ENCODE data around the gene GTSE1. TPM values are rescaled to one million over a fixed set of nuclear protein-coding genes. Genes with fewer than 3 reads are reported as not detected.

The GTSE1 gene
- total and polyA plus RNA-seq, 5 experiments from 2014 or later = 0.30 to 0.68 TPM; not detected in 3

- no peak overlapping the region for H3K4me3 Mint-ChIP-seq
- H3K36me3 Mint-ChIP-seq = peaks cover 0 to 80% (median 12%) of the 10 kb centered on the region in 3 donors
- no peak for DNase-seq
- POLR2A ChIA-PET = no interaction called here
- no peak for ATAC-seq
- H3K27me3 Mint-ChIP-seq = no peaks in the 10 kb centered on the region
- no peaks in the 10 kb centered on the region for H3K9me3 Mint-ChIP-seq
- H3K27ac Mint-ChIP-seq = peak overlapping the region in 1 of 10 donors; percentile 41
- H3K4me1 Mint-ChIP-seq = peaks cover 24 to 51% (median 37%) of the 10 kb centered on the region in 4 donors
Observed at GRCh38 chr22:46340676-46341075, 44.0 kb downstream of the GTSE1 start.

- Mint-ChIP-seq H3K9me3 (no peaks in the 10 kb centered on the region), H3K27ac (no peak overlapping the region), H3K27me3 (no peaks in the 10 kb centered on the region), H3K4me1 (peaks cover 0 to 14% (median 5%) of the 10 kb centered on the region in 4 donors), H3K4me3 (no peak overlapping the region), H3K36me3 (peaks cover 0 to 98% (median 13%) of the 10 kb centered on the region in 3 donors)
- ATAC-seq (no peak), DNase-seq (peak in 1 of 10 donors; percentile 32)
- POLR2A ChIA-PET = no interaction called here
Observed at GRCh38 chr22:46346680-46347405, 50.2 kb downstream of the GTSE1 start.

- peaks cover 0 to 98% (median 17%) of the 10 kb centered on the region in 3 donors for H3K36me3 Mint-ChIP-seq
Observed at GRCh38 chr22:46347646-46348045, 51.0 kb downstream of the GTSE1 start.

GRCh38 chr22:46348099-46348695 lies 51.5 kb downstream of the GTSE1 start:
- ATAC-seq (no peak), DNase-seq (no peak)
- Mint-ChIP-seq H3K27me3 (no peaks in the 10 kb centered on the region), H3K4me1 (peaks cover 0 to 11% (median 5%) of the 10 kb centered on the region in 4 donors), H3K27ac (no peak overlapping the region), H3K36me3 (peaks cover 0 to 96% (median 17%) of the 10 kb centered on the region in 3 donors), H3K4me3 (no peak overlapping the region), H3K9me3 (no peaks in the 10 kb centered on the region)
- POLR2A ChIA-PET = no interaction called here

More at GRCh38 chr22:46347646-46348045, 51.0 kb downstream of the GTSE1 start:
- peaks cover 0 to 11% (median 5%) of the 10 kb centered on the region in 4 donors for H3K4me1 Mint-ChIP-seq
- POLR2A ChIA-PET = no interaction called here
- no peaks in the 10 kb centered on the region for H3K9me3 Mint-ChIP-seq
- H3K27me3 Mint-ChIP-seq = no peaks in the 10 kb centered on the region
- H3K4me3 Mint-ChIP-seq = no peak overlapping the region
- H3K27ac Mint-ChIP-seq = no peak overlapping the region
- DNase-seq = no peak
- no peak for ATAC-seq

GRCh38 chr22:46349238-46349637 lies 52.6 kb downstream of the GTSE1 start:
- H3K4me3 Mint-ChIP-seq = no peak overlapping the region
- ATAC-seq = no peak
- peaks cover 0 to 95% (median 17%) of the 10 kb centered on the region in 3 donors for H3K36me3 Mint-ChIP-seq
- H3K27ac Mint-ChIP-seq = no peak overlapping the region
- POLR2A ChIA-PET = interaction anchor here (0.7 kb wide), 1 partner anchor 134 kb away, joined by 3 read pairs; no protein-coding TSS in a partner anchor
- H3K4me1 Mint-ChIP-seq = peaks cover 0 to 13% (median 4%) of the 10 kb centered on the region in 4 donors
- H3K27me3 Mint-ChIP-seq = no peaks in the 10 kb centered on the region
- no peaks in the 10 kb centered on the region for H3K9me3 Mint-ChIP-seq
- no peak for DNase-seq

GRCh38 chr22:46349681-46350080 lies 53.0 kb downstream of the GTSE1 start:
- POLR2A ChIA-PET = interaction anchor here (0.7 kb wide), 1 partner anchor 133 kb away, joined by 3 read pairs; no protein-coding TSS in a partner anchor

GRCh38 chr22:46350121-46350520 lies 53.5 kb downstream of the GTSE1 start:
- no peak for DNase-seq
- no peak for ATAC-seq
- no peak overlapping the region for H3K27ac Mint-ChIP-seq
- H3K36me3 Mint-ChIP-seq = peaks cover 0 to 86% (median 17%) of the 10 kb centered on the region in 3 donors
- H3K27me3 Mint-ChIP-seq = no peaks in the 10 kb centered on the region
- POLR2A ChIA-PET = interaction anchor here (0.7 kb wide), 1 partner anchor 133 kb away, joined by 3 read pairs; no protein-coding TSS in a partner anchor
- peaks cover 0 to 7% (median under 1%) of the 10 kb centered on the region in 4 donors for H3K4me1 Mint-ChIP-seq
- no peaks in the 10 kb centered on the region for H3K9me3 Mint-ChIP-seq
- H3K4me3 Mint-ChIP-seq = no peak overlapping the region

More at GRCh38 chr22:46349681-46350080, 53.0 kb downstream of the GTSE1 start:
- no peak overlapping the region for H3K4me3 Mint-ChIP-seq
- ATAC-seq (no peak), DNase-seq (no peak)
- peaks cover 0 to 9% (median 1%) of the 10 kb centered on the region in 4 donors for H3K4me1 Mint-ChIP-seq
- H3K36me3 Mint-ChIP-seq = peaks cover 0 to 91% (median 17%) of the 10 kb centered on the region in 3 donors
- H3K27me3 Mint-ChIP-seq = no peaks in the 10 kb centered on the region
- H3K9me3 Mint-ChIP-seq = no peaks in the 10 kb centered on the region
- no peak overlapping the region for H3K27ac Mint-ChIP-seq

GRCh38 chr22:46350646-46351045 lies 54.0 kb downstream of the GTSE1 start:
- POLR2A ChIA-PET = no interaction called here
- peaks cover 0 to 86% (median 17%) of the 10 kb centered on the region in 3 donors for H3K36me3 Mint-ChIP-seq
- no peaks in the 10 kb centered on the region for H3K27me3 Mint-ChIP-seq
- no peak for ATAC-seq
- peaks cover 0 to 11% (median 2%) of the 10 kb centered on the region in 4 donors for H3K4me1 Mint-ChIP-seq
- no peak for DNase-seq
- no peak overlapping the region for H3K27ac Mint-ChIP-seq
- no peaks in the 10 kb centered on the region for H3K9me3 Mint-ChIP-seq
- H3K4me3 Mint-ChIP-seq = no peak overlapping the region

GRCh38 chr22:46351131-46351735 lies 54.6 kb downstream of the GTSE1 start:
- Mint-ChIP-seq H3K4me1 (peaks cover 0 to 10% (median 2%) of the 10 kb centered on the region in 4 donors), H3K9me3 (no peaks in the 10 kb centered on the region), H3K27ac (peak overlapping the region in 1 of 10 donors; percentile 80), H3K36me3 (peaks cover 0 to 80% (median 15%) of the 10 kb centered on the region in 3 donors), H3K4me3 (no peak overlapping the region), H3K27me3 (no peaks in the 10 kb centered on the region)
- DNase-seq = peak in 1 of 10 donors; percentile 36
- POLR2A ChIA-PET = no interaction called here
- no peak for ATAC-seq

- ATAC-seq = no peak
- Mint-ChIP-seq H3K36me3 (peaks cover 0 to 76% (median 15%) of the 10 kb centered on the region in 3 donors), H3K27ac (peak overlapping the region in 1 of 10 donors; percentile 80), H3K4me1 (peaks cover 0 to 9% (median 2%) of the 10 kb centered on the region in 4 donors), H3K4me3 (no peak overlapping the region), H3K9me3 (no peaks in the 10 kb centered on the region), H3K27me3 (no peaks in the 10 kb centered on the region)
- peak in 1 of 10 donors; percentile 30 for DNase-seq
- POLR2A ChIA-PET = no interaction called here
Observed at GRCh38 chr22:46351767-46352166, 55.1 kb downstream of the GTSE1 start.

- H3K27ac Mint-ChIP-seq = no peak overlapping the region
- no peaks in the 10 kb centered on the region for H3K27me3 Mint-ChIP-seq
- peaks cover 0 to 9% (median 2%) of the 10 kb centered on the region in 4 donors for H3K4me1 Mint-ChIP-seq
- DNase-seq (no peak), ATAC-seq (no peak)
- no peak overlapping the region for H3K4me3 Mint-ChIP-seq
- peaks cover 0 to 74% (median 15%) of the 10 kb centered on the region in 3 donors for H3K36me3 Mint-ChIP-seq
- POLR2A ChIA-PET = no interaction called here
- no peaks in the 10 kb centered on the region for H3K9me3 Mint-ChIP-seq
Observed at GRCh38 chr22:46352276-46352675, 55.6 kb downstream of the GTSE1 start.

- ATAC-seq = no peak
- POLR2A ChIA-PET = no interaction called here
- no peaks in the 10 kb centered on the region for H3K27me3 Mint-ChIP-seq
- H3K9me3 Mint-ChIP-seq = no peaks in the 10 kb centered on the region
- no peak overlapping the region for H3K27ac Mint-ChIP-seq
- H3K4me3 Mint-ChIP-seq = no peak overlapping the region
- peaks cover 0 to 9% (median 2%) of the 10 kb centered on the region in 4 donors for H3K4me1 Mint-ChIP-seq
- DNase-seq = no peak
- peaks cover 0 to 72% (median 15%) of the 10 kb centered on the region in 3 donors for H3K36me3 Mint-ChIP-seq
Observed at GRCh38 chr22:46352691-46353386, 56.2 kb downstream of the GTSE1 start.
